Testis (tissue), 3 donors: ENCODE results near the gene HSP90AB1. TPM values are rescaled to one million over a fixed set of nuclear protein-coding genes. Genes with fewer than 3 reads are reported as not detected.
A peak's percentile ranks its signal among the peaks of the same experiment; 100 is the strongest.

Experiments used
- DNase-seq: peaks from one replicate; pipeline ENCODE4 v3.0.0-alpha.2; 2019
- H3K27ac ChIP-seq, 2 donors: fragments of 200-600 bp; sonication (generic); one replicate each; pipeline ENCODE4 v1.5.1; 2019
- H3K27me3 ChIP-seq: fragments of 200-600 bp; sonication (generic); one replicate; pipeline ENCODE4 v1.5.1; 2019
- H3K36me3 ChIP-seq: fragments of 200-600 bp; sonication (generic); one replicate; pipeline ENCODE4 v1.5.1; 2017; ENCODE audit warnings: low read depth; ENCODE audit errors: missing control alignments
- H3K4me1 ChIP-seq: fragments of 200-600 bp; sonication (generic); one replicate; pipeline ENCODE4 v1.5.1; 2019
- H3K4me3 ChIP-seq, 2 donors: fragments of 200-600 bp; sonication (generic); one replicate each; pipeline ENCODE4 v1.5.1; 2017 to 2019
- H3K9me3 ChIP-seq: fragments of 200-600 bp; sonication (generic); one replicate; pipeline ENCODE4 v1.5.1; 2017
- CTCF ChIP-seq, 3 experiments: fragments of 450-650 bp in 2 of 3; fragments of 200-600 bp in 1 of 3; sonication (generic) in 1 of 3; IDR thresholded peaks; one replicate each; pipeline ENCODE4 v1.5.1; 2016 to 2019; ENCODE audit warnings: antibody characterized with exemption in 3 of 3, mild to moderate bottlenecking in 2 of 3, moderate library complexity in 1 of 3
- POLR2A ChIP-seq: fragments of 450-650 bp; IDR thresholded peaks from one replicate; pipeline ENCODE4 v1.6.1; 2017; ENCODE audit warnings: antibody characterized with exemption, mild to moderate bottlenecking, moderate library complexity
- WGBS, 2 donors: methylation state at CpG; one replicate each; pipeline ENCODE4 v1.1.5; 2018; 5-methylcytosine and 5-hydroxymethylcytosine counted together
- intact Hi-C: fragments of 100-400 bp; cut with DNase I; formaldehyde crosslinking; loops from one replicate; pipeline ENCODE4 v1.15.1; 2023; ENCODE audit warnings: low total_unique reads
- polyA plus RNA-seq: library from polyadenylated mRNA; stranded (reverse); fragments of 350-450 nt; fragmentation: Illumina TruSeq; extraction: RNeasy Lipid Tissue Mini Kit (QIAGEN cat#74804); gene quantifications from one replicate; pipeline ENCODE4 v1.2.3, GENCODE V29; 2014; ENCODE audit warnings: low read depth, low replicate concordance; ENCODE audit not compliant: insufficient read depth
- total RNA-seq, 2 donors: library from RNA; depleted of rRNA; stranded (reverse); fragments of >200 nt; gene quantifications; one replicate each; pipeline ENCODE4 v1.2.3, GENCODE V29; 2016

HSP90AB1 gene
- total and polyA plus RNA-seq, 3 donors from 2014 or later: 480 to 610 (median 602) TPM

- no peak for TF ChIP-seq POLR2A
- TF ChIP-seq CTCF (IDR thresholded peaks at IDR 0.05): no peak
- no peak for DNase-seq
- peak overlapping the region; percentile 52 to 75 for H3K27ac ChIP-seq
- H3K36me3 ChIP-seq: no peaks in the 10 kb centered on the region
- no peaks in the 10 kb centered on the region for H3K9me3 ChIP-seq
- WGBS, 2 donors: 55 to 59% methylated on average over 14 of the region's 14 CpGs
- H3K4me1 ChIP-seq: peaks cover 43% of the 10 kb centered on the region
- H3K4me3 ChIP-seq: no peak overlapping the region
- intact Hi-C loops: loop anchor here (10.0 kb wide), 1 partner anchor 59 kb away; no protein-coding TSS in a partner anchor
- H3K27me3 ChIP-seq: no peaks in the 10 kb centered on the region
These were observed 13.3 kb upstream of the HSP90AB1 start for GRCh38 chr6:44233567-44234100.

- TF ChIP-seq POLR2A (no peak), CTCF (IDR thresholded peaks at IDR 0.05) (peak; percentile 65 to 72 (median 68))
- peaks cover 36% of the 10 kb centered on the region for H3K4me1 ChIP-seq
- intact Hi-C loops: loop anchor here (10.0 kb wide), 1 partner anchor 60 kb away; no protein-coding TSS in a partner anchor
- no peaks in the 10 kb centered on the region for H3K27me3 ChIP-seq
- H3K36me3 ChIP-seq: no peaks in the 10 kb centered on the region
- H3K4me3 ChIP-seq: no peak overlapping the region
- peak; percentile 85 for DNase-seq
- no peaks in the 10 kb centered on the region for H3K9me3 ChIP-seq
- peak overlapping the region; percentile 52 to 75 for H3K27ac ChIP-seq
- 21 to 27% methylated on average over 4 to 5 of the region's 5 CpGs for WGBS, 2 donors
These were observed 12.5 kb upstream of the HSP90AB1 start for GRCh38 chr6:44234101-44235025.

GRCh38 chr6:44235269-44235668 lies 11.6 kb upstream of the HSP90AB1 start:
- Histone ChIP-seq H3K9me3 (no peaks in the 10 kb centered on the region), H3K36me3 (no peaks in the 10 kb centered on the region), H3K27me3 (no peaks in the 10 kb centered on the region), H3K4me1 (peaks cover 30% of the 10 kb centered on the region), H3K27ac (peak overlapping the region; percentile 52 to 75), H3K4me3 (no peak overlapping the region)
- no peak for DNase-seq
- 63 to 81% methylated on average over 6 of the region's 6 CpGs for WGBS, 2 donors
- no peak for TF ChIP-seq POLR2A
- intact Hi-C loops: loop anchor here (10.0 kb wide), 1 partner anchor 60 kb away; no protein-coding TSS in a partner anchor

- TF ChIP-seq CTCF (IDR thresholded peaks at IDR 0.05): no peak
- no peak for TF ChIP-seq POLR2A
- Histone ChIP-seq H3K27me3 (no peaks in the 10 kb centered on the region), H3K27ac (peak overlapping the region in 1 of 2 donors; percentile 23), H3K36me3 (no peaks in the 10 kb centered on the region), H3K4me1 (peaks cover 30% of the 10 kb centered on the region), H3K4me3 (no peak overlapping the region), H3K9me3 (no peaks in the 10 kb centered on the region)
- no peak for DNase-seq
- intact Hi-C loops: loop anchor here (10.0 kb wide), 1 partner anchor 61 kb away; no protein-coding TSS in a partner anchor
- 92 to 93% methylated on average over 6 of the region's 6 CpGs for WGBS, 2 donors
These were observed 10.9 kb upstream of the HSP90AB1 start for GRCh38 chr6:44235891-44236516.
